NCI-H1694 (cell line): ENCODE results near the gene GIMAP8.

Experiments
- DNase-seq: peaks from one replicate; lab custom pipeline; 2025; lab: John Stamatoyannopoulos, UW

The GIMAP8 gene

GRCh38 chr7:150450491-150451001, at the start of gene GIMAP8:
Gene GIMAP8 (plus strand): TSS chr7:150450630. CDS start chr7:150466699, 16,069 bp downstream.
- no peak for DNase-seq

DNA sequence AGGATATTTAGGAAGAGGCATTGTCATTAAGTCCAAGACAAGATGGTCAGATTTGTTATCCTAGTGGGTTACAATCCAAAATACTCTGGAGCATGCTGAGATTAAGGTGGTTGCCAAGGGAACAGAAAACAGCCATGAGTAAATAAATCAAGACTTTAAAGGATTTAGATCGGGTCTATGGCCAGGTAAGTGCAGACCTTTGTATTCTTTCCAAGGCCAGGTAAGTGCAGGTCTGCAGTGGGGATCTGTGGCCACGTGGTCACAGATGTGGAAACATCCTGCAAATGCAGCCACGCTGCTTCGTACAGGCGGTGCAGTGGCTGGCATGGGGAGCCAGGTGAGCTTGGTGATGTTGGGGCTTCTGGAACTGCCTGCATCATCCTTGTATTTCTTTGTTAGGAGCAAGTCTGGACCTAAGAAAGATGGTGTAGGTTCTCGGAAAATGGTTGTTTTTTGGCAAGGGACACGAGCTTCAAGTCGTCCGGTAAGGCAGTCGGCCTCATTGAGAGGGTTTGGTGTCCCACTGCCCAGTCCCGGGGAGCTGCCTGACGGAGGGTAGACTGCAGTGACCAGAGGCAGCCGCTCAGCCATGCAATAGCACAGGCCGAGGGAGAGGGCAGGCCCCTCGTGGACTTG, 49.5 kb upstream of the GIMAP8 start:
- no peak for DNase-seq

- no peak for DNase-seq
Observed at GRCh38 chr7:150401424-150401790, 49.0 kb upstream of the GIMAP8 start.

GRCh38 chr7:150401861-150402631, 48.4 kb upstream of the GIMAP8 start:
- no peak for DNase-seq

DNA sequence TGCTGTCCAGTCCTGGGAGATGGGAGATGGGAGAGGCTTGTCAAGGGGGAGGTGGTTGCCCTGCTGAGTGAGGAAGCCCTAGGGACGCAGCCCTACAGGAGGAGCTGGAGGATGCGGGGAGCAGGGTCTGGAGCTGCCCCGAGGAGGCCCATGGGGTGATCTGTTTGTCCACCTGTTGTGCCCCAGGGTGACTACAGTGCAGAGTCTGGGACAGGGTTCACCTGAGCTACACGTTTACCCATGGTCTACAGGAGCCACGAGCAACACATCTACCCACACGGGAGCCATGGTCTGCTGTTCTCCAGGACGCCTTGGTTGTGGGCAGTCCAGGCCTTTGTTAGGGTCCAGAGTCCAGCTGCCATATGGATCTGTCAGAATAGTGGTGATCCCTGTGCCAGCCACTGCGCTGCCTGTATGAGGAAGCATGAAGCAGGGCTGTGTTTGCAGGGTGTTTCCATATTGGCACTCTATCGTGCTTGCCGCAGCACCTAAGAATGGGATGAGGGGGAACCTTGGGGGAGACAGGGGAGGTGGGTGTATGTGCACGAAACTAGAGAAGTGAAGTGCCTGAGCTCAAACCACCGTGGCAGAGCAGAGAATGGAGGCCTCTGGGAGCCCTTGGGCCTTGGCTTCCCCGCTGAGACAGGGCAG, 47.6 kb upstream of the GIMAP8 start:
- DNase-seq: no peak

- no peak for DNase-seq
Observed at GRCh38 chr7:150403376-150404171, 46.9 kb upstream of the GIMAP8 start.

DNA sequence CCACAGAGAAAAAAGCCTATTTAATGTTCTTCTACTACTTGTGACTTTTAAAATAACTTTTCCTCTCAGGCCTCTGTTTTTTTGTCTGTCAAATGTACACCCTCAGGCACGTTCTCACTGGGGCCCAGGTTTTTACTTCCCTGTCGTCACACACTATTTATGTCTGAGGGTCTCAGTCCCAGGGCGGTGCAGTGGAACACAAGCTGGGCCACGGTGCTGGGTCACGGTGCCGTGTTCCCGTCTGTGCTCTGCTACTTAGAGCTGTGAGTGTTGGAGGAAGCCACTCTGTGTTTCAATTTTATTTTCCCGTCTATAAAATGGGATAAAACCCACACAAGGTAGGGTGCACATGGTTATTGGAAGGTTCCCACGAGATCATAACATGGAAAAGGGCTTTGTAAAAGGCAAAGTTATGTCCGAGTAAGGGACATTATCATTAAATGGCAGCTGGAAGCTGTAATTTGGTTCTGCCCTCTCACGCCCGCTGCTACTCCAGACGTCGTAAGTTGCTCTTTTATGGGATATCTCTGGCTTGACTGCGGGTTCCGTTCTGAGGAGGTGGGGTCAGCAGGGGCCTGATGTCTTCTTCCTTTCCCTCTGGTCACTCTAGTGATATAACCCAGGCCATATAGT, 46.1 kb upstream of the GIMAP8 start:
- no peak for DNase-seq

DNA sequence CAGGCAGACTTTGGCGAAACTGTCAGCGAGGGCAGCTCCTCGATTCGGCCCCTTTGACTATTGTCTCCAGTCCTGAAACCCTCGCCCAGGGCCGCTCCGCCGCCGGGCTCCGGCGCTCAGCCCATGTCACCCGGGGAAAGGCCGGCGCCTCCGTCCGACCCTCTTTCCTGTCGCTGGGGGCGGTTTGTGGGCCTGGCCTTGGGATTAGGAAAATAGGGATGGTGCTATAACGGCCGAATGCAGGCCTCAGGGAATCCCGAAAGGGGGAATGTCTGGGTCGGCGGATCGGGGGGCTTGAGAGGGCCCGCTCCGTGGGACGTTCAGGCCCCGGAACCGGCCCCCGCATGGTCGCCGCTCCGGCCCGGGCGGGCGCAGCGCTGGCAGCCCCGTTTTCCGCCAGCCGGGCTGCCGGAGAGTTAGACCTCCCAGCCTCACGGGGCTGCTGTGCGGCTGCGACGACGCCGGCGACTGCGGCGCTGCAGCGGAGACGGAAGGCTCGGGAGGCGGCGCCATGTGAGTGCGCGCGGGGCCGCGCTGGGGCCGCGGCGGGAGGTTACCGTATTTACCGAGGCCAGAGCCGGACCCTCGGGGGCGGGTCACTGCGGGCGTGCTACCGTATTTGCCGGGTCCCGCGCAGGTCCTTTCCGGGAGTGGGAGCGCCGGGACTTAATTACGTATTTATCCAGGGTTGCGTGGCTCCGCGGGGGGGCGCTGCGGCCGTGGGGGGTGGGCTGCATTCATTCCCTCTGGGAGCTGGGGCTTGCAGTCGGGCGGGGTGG, 45.4 kb upstream of the GIMAP8 start:
- DNase-seq: no peak

DNA sequence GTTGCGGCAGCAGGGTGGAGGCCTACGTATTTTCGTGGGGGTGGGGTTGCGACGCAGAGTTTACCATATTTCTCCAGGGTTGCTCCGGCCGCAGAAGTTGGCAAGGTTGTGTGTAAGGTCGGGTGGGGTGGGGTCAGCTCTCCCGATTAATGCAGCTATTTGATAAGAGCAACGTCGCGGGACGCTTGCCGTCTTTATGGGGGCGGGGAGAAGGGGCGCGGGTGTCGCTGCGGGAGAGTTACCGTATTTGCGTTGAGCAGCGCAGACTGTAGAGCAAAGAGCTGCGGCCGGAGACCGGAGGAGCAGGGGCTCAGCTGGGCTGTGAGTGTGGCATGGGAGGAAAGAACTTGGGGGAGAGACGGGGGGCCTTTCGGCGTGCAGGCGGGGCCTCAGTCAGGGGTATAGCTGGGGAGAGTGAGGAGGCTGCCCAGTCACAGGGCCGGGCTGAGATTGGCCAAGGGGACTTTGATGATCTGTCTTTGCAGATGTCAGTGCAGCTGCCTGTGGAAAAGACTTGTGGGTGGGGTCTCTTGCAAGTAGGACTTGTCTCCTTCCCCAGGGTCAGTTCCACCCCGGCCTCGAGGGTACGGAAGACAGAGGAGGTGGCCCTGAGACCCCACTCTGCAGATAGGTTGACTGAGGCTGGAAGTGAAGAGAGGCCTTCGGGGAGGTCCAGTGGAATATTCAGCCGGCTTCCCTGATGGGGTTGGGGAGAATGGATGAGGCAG, 44.7 kb upstream of the GIMAP8 start:
- DNase-seq: no peak

DNA sequence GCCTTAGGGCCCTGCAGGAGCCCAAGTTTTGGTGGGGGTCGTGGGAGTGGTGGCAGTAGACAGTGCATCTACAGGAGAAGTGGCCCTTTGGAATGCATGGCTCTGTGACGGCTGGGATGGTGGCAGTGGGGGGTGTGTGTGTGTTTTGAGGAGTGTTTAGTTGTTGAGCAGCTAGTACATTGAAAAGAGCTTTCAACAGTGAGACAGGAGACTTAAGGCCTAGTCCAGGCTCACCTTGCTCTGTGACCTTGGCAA, 44.2 kb upstream of the GIMAP8 start:
- no peak for DNase-seq

DNA sequence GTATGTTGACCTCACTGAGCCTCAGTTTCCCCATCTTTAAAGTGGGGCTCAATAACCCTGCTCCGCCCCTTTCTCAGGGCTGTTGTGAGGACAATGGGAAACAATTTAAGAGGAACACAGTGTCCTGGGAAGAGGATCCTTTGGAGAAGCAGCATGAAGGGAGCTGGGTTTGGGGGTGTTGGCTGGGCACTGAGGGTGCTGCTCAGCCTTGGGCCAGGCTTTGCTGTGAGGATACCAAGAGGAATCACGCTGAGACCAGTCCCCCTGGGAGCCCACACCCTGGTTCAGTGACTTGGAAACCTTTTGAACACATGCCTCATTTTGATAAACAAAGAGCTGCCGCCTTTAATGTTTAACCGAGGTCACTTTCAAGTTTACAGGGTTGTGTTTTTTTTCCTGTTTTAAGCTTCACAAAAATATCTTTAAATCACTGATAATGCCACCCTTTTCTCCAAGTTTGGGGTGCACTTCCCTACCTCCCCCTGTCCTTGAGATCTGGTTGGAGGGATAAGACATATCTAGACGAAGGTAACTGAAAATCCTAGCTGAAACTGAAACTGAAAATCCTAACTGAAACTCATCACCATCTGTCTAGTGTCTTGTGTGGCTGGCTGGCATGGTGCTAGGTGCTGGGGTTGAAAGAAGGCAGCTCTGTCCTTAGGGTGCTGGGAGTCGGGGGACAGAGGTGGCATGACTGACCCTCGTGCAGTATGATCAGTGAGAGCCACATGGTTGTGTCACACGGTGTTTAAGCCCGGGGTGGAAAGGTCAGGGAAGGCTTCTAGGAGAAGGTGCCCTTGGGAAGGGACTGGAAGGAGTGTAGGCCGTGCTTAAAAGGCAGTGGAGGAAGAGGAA, 43.6 kb upstream of the GIMAP8 start:
- DNase-seq: peak; percentile 66

GRCh38 chr7:150407588-150408392, 42.6 kb upstream of the GIMAP8 start:
- DNase-seq: no peak

DNA sequence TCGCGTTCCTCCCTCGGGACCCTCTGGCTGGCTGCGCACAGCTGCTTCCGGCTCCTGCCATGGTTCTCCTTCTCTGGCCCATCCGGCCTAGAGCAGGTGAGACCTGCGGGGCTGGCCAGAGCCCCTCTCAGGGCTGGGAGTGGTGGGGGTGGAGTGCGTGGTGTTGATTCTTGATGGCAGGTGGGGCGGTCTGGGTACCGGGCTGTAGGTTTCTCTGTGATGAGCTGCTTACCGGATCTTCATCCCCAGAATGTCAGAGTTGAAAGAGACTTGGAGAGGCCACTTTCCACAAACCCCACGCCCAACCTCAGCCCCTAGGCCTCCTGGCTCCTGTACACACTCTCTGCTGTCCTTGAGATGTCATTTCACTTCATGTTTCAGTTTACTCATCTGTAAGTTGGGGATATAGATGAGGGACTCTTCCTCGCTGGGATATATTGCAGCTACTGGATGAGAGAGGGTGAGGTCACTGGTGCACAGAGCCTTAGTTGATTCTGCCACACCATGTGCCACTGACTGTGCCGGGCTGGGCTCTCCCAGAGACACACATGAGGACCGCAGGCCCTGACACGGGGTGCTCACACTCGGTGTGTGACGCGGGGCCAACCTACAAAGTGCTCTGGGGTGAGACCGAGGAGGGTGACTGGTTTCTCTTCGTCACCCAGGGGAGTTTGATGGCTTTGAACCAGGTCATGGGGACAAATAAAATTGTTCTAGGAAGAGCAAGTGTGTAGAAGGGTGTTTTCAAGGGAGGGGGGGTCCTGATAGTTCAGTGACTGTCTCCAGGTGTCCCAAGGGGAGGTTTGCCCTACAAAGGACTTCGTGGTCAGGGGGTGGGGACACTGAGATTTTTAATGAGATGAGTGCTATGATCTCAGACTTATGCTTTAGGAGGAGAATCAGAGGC, 41.8 kb upstream of the GIMAP8 start:
- DNase-seq: no peak

DNA sequence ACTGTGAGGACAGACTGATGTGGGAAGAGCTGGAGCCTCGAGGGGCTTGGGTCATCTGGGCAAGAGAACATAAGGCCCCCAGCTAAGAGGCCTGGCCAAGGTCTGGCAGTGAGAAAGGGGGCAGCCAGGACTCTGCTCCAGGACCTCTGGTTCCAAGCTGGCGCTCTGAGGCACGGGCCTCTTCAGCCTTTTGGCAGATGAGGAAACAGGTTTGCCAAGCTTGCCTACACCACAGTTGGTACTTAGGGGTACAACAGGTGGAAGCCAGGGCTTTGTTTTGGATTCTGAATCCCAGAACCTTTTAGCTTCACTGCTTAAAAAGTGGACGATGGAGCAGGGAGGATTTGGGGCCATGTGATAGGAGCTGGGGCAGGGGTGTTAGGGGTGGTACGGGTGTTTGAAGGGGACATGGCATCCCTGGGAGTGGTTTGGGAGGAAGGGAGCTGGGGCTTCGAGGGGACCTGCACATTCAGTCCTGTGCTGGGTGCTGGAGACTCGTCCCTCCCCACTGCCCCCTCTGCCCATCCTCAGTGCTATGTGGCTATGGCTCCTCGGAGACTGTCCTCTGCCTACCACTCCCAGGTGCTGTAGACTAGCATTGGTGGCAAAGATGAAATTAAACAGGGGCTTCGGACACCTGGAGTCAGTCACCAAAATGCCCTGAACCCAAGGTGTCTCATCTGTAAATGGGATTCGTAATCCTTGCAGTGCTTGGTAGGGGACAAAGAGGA, 41.0 kb upstream of the GIMAP8 start:
- no peak for DNase-seq

GRCh38 chr7:150410131-150410530, 40.3 kb upstream of the GIMAP8 start:
- no peak for DNase-seq

DNA sequence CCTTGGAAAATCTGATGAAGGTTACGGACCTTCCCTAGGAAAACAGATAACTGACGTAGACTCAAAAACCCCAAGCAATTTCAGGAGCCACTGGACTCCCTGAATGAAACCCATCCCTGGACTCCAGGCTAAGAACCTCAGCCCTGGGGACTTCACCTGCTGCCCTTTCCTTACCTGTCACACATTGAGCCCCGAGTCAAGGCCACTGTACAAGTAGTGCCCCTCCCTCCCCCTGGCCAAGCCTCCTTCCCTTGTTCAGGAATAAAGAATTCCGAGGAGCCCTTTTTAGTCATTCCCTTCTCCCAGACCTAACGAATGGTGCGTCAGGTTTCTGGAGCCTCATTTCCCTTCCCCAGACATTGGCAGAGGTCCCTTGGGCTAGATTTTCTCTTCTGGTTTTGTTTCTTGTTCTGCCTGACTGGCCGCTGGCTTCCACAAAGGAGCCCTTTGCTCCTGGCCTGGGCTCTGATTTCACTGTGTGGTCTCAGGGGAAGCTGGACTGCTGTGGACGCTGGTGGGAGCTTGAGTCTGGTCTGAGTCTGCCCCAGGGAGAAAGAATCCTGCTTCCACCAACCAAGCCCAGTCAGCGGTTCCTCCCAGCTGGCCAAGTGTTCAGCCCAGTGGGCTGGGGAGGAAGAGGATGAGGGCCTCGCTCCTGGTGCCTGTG, 39.6 kb upstream of the GIMAP8 start:
- DNase-seq: no peak
